HEK293 (cell line): ENCODE measurements around the gene HIVEP2.

Experiments
- MEIS1 ChIP-seq: sonication (generic); formaldehyde crosslinking; IDR thresholded peaks from 2 replicates; pipeline ENCODE4 v1.8.1; 2022; ENCODE audit warnings: missing genetic modification reagents, mild to moderate bottlenecking, borderline replicate concordance
- YY1 ChIP-seq: fragments of 450-650 bp; formaldehyde crosslinking; IDR thresholded peaks from 2 replicates; pipeline ENCODE4 v1.5.1; 2018; ENCODE audit warnings: missing biosample characterization, missing genetic modification characterization
- ZIC2 ChIP-seq: fragments of 450-650 bp; formaldehyde crosslinking; IDR thresholded peaks from 2 replicates; pipeline ENCODE4 v1.5.1; 2016; ENCODE audit warnings: missing biosample characterization, missing genetic modification characterization
- ZNF433 ChIP-seq: fragments of 450-650 bp; formaldehyde crosslinking; IDR thresholded peaks from 2 replicates; pipeline ENCODE4 v1.5.1; 2016; ENCODE audit warnings: missing biosample characterization, missing genetic modification characterization, low read depth
- ZNF529 ChIP-seq: fragments of 450-650 bp; formaldehyde crosslinking; IDR thresholded peaks from 2 replicates; pipeline ENCODE4 v1.5.1; 2017; ENCODE audit warnings: missing genetic modification characterization, missing biosample characterization; ENCODE audit not compliant: insufficient replicate concordance
- ZNF792 ChIP-seq: fragments of 450-650 bp; formaldehyde crosslinking; IDR thresholded peaks from 2 replicates; pipeline ENCODE4 v1.5.1; 2016; ENCODE audit warnings: missing biosample characterization, missing genetic modification characterization
- TF ChIP-seq, protein P1 (sequence below): fragments of 450-650 bp; formaldehyde crosslinking; IDR thresholded peaks from 2 replicates; pipeline ENCODE4 v1.5.1; 2016; ENCODE audit warnings: missing biosample characterization, missing genetic modification characterization
- TF ChIP-seq, protein P2 (sequence below): fragments of 450-650 bp; formaldehyde crosslinking; IDR thresholded peaks from 2 replicates; pipeline ENCODE4 v1.5.1; 2016; ENCODE audit warnings: missing biosample characterization, missing genetic modification characterization
- TF ChIP-seq, protein P3 (sequence below): fragments of 450-650 bp; formaldehyde crosslinking; IDR thresholded peaks from 2 replicates; pipeline ENCODE4 v1.5.1; 2016; ENCODE audit warnings: missing biosample characterization, missing genetic modification characterization

DNA sequence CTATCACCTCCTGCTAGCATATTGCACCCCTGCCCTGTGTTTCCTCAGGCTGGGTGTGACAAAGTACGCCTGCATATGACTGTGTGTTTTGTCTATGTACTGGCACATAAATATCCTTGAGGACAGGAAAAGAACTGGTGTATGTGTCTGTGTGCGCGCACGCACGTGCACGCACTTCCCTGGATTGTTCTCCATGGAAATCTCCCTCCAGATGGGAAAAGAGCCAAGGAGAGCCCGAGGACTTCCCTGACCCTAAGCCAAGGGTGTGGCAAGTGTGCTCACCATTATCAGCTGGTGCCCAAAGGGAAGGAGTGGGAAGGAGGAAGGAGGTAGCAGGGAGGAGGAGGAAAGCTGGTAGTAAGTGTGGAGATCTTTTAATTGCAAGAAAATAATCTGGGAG lies 117.6 kb downstream of the HIVEP2 start:
- TF ChIP-seq YY1 (tag by site-specific recombination) (no peak), ZNF529 (no peak), ZNF433 (no peak), ZIC2 (tag by site-specific recombination) (no peak), MEIS1 (CRISPR knock-in tag) (no peak), ZNF792 (no peak)
- TF ChIP-seq, protein P1, sequence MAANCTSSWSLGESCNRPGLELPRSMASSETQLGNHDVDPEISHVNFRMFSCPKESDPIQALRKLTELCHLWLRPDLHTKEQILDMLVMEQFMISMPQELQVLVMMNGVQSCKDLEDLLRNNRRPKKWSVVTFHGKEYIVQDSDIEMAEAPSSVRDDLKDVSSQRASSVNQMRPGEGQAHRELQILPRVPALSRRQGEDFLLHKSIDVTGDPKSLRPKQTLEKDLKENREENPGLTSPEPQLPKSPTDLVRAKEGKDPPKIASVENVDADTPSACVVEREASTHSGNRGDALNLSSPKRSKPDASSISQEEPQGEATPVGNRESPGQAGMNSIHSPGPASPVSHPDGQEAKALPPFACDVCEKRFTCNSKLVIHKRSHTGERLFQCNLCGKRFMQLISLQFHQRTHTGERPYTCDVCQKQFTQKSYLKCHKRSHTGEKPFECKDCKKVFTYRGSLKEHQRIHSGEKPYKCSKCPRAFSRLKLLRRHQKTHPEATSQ = no peak
- TF ChIP-seq, protein P2, sequence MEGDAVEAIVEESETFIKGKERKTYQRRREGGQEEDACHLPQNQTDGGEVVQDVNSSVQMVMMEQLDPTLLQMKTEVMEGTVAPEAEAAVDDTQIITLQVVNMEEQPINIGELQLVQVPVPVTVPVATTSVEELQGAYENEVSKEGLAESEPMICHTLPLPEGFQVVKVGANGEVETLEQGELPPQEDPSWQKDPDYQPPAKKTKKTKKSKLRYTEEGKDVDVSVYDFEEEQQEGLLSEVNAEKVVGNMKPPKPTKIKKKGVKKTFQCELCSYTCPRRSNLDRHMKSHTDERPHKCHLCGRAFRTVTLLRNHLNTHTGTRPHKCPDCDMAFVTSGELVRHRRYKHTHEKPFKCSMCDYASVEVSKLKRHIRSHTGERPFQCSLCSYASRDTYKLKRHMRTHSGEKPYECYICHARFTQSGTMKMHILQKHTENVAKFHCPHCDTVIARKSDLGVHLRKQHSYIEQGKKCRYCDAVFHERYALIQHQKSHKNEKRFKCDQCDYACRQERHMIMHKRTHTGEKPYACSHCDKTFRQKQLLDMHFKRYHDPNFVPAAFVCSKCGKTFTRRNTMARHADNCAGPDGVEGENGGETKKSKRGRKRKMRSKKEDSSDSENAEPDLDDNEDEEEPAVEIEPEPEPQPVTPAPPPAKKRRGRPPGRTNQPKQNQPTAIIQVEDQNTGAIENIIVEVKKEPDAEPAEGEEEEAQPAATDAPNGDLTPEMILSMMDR = no peak
- TF ChIP-seq, protein P3, sequence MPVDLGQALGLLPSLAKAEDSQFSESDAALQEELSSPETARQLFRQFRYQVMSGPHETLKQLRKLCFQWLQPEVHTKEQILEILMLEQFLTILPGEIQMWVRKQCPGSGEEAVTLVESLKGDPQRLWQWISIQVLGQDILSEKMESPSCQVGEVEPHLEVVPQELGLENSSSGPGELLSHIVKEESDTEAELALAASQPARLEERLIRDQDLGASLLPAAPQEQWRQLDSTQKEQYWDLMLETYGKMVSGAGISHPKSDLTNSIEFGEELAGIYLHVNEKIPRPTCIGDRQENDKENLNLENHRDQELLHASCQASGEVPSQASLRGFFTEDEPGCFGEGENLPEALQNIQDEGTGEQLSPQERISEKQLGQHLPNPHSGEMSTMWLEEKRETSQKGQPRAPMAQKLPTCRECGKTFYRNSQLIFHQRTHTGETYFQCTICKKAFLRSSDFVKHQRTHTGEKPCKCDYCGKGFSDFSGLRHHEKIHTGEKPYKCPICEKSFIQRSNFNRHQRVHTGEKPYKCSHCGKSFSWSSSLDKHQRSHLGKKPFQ (tag by site-specific recombination) = no peak
